AG04450 (cell line): ENCODE measurements around the gene MSH5. TPM values are rescaled to one million over a fixed set of nuclear protein-coding genes. Genes with fewer than 3 reads are reported as not detected.
"Not testable (repeated sequence)": the region's sequence is repeated elsewhere in the genome, so short reads cannot be mapped to it uniquely, and the experiment has no call there.

Experiments
- CTCF ChIA-PET: fragments of 300-600, 350-600 bp; formaldehyde crosslinking; extraction: SDS; loops from one replicate; lab custom pipeline; 2022; ENCODE audit warnings: antibody characterized with exemption, inconsistent platforms; lab: Charles Lee
- POLR2A ChIA-PET: fragments of 350-600 bp; formaldehyde crosslinking; extraction: SDS; loops from one replicate; lab custom pipeline; 2021; ENCODE audit warnings: antibody characterized with exemption, inconsistent platforms; lab: Yijun Ruan, JAX
- DNase-seq: peaks from one replicate; pipeline ENCODE4 v3.0.0-alpha.2; 2011; ENCODE audit warnings: low read depth, low spot score
- H3K27ac ChIP-seq: one replicate; pipeline ENCODE4 v1.5.1; 2012; ENCODE audit warnings: low read depth, low read length, control low read depth
- H3K27me3 ChIP-seq: one replicate; pipeline ENCODE4 v1.6.0; 2012; ENCODE audit warnings: low read length; ENCODE audit not compliant: control insufficient read depth, insufficient read depth
- H3K4me3 ChIP-seq: 2 replicates; pipeline ENCODE4 v1.5.1; 2011; ENCODE audit warnings: mild to moderate bottlenecking, low read depth, low read length, control low read depth
- H3K9me3 ChIP-seq: 2 replicates; pipeline ENCODE4 v1.5.1; 2012; ENCODE audit warnings: low read length; ENCODE audit not compliant: control insufficient read depth, insufficient read depth
- polyA plus RNA-seq: library from polyadenylated mRNA; depleted of rRNA; stranded (reverse); fragments of >200 nt; gene quantifications from 2 replicates; pipeline ENCODE4 v1.2.3, GENCODE V29; 2011
- TF ChIP-seq, protein P1 (sequence below): IDR thresholded peaks from 2 replicates; pipeline ENCODE4 v1.5.1; 2011; ENCODE audit warnings: low read depth, low read length, control low read depth, inconsistent platforms

The MSH5 gene
- polyA plus RNA-seq, 1 experiment: 6.4 TPM

DNA sequence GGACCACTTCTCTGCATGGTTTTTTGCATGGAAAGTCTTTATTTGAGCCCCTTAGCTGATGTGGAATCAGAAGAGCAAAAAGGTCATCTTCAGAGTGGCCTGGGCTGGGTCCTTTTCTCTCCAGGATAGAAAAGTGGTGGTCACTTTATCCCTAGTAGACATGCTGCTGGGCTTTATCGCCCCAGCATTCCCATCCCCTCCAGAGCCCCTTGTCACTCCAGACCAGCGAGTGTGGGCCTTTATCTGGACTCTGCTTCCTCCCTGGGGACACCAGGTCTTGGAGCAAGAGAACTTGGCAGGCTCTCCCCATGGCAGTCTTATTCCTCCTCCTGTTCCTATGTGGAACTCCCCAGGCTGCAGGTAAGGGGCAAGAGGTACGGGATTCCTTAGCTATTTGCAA is 33.2 kb upstream of the MSH5 start, which contains the start of gene LY6G6F:
TSS of gene LY6G6F (plus strand) at position 268 of the 400 bp plus-strand sequence. CDS start at position 309, 41 bp downstream.
- ChIA-PET CTCF (no interaction called here), POLR2A (no interaction called here)
- Histone ChIP-seq H3K9me3 (no peaks in the 10 kb centered on the region), H3K4me3 (no peak within 1 kb of the TSS), H3K27me3 (peaks cover 11% of the 10 kb centered on the region), H3K27ac (no peak within 1 kb of the TSS)
- TF ChIP-seq, protein P1, sequence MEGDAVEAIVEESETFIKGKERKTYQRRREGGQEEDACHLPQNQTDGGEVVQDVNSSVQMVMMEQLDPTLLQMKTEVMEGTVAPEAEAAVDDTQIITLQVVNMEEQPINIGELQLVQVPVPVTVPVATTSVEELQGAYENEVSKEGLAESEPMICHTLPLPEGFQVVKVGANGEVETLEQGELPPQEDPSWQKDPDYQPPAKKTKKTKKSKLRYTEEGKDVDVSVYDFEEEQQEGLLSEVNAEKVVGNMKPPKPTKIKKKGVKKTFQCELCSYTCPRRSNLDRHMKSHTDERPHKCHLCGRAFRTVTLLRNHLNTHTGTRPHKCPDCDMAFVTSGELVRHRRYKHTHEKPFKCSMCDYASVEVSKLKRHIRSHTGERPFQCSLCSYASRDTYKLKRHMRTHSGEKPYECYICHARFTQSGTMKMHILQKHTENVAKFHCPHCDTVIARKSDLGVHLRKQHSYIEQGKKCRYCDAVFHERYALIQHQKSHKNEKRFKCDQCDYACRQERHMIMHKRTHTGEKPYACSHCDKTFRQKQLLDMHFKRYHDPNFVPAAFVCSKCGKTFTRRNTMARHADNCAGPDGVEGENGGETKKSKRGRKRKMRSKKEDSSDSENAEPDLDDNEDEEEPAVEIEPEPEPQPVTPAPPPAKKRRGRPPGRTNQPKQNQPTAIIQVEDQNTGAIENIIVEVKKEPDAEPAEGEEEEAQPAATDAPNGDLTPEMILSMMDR: no peak
- no peak for DNase-seq

DNA sequence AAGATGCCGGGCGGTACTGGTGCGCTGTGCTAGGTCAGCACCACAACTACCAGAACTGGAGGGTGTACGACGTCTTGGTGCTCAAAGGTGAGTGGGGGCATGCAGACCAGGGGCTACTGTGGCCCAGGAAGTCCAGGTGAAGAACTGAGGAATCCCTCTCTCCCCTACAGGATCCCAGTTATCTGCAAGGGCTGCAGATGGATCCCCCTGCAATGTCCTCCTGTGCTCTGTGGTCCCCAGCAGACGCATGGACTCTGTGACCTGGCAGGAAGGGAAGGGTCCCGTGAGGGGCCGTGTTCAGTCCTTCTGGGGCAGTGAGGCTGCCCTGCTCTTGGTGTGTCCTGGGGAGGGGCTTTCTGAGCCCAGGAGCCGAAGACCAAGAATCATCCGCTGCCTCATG is 32.1 kb upstream of the MSH5 start:
- POLR2A ChIA-PET: no interaction called here
- Histone ChIP-seq H3K27me3 (peaks cover 19% of the 10 kb centered on the region), H3K27ac (no peak overlapping the region), H3K4me3 (no peak overlapping the region), H3K9me3 (no peaks in the 10 kb centered on the region)
- CTCF ChIA-PET: no interaction called here
- DNase-seq: no peak
- TF ChIP-seq, protein P1: no peak

DNA sequence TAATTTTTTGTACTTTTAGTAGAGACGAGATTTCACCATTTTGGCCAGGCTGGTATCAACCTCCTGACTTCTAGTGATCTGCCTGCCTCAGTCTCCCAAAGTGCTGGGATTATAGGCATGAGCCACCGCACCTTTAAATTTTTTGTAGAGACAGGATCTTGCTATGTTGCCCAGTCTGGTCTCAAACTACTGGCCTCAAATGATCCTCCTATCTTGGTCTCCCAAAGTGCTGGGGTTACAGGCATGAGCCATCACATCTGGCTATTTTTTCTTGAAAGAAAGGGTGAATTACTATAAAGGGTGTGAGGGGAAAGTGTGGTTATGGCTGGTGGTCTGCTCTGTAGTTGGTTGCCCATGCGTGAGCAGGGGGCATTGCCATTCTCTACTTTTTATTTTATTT is 31.6 kb upstream of the MSH5 start:
- peaks cover 19% of the 10 kb centered on the region for H3K27me3 ChIP-seq
- TF ChIP-seq, protein P1: no peak
- H3K27ac ChIP-seq: no peak overlapping the region
- POLR2A ChIA-PET: no interaction called here
- H3K4me3 ChIP-seq: no peak overlapping the region
- H3K9me3 ChIP-seq: no peaks in the 10 kb centered on the region
- no peak for DNase-seq
- CTCF ChIA-PET: no interaction called here

DNA sequence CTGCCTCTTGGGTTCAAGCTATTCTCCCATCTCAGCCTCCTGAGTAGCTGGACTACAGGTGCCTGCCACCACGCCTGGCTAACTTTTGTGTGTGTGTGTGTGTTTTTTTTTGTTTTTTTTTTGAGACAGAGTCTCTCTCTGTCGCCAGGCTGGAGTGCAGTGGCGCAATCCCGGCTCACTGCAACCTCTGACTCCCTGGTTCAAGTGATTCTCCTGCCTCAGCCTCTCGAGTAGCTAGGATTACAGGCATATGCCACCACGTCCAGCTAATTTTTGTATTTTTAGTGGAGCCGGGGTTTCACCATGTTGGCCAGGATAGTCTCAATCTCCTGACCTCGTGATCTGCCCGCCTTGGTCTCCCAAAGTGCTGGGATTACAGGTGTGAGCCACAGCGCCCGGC is 30.6 kb upstream of the MSH5 start:
- DNase-seq, H3K27ac ChIP-seq, H3K9me3 ChIP-seq, H3K4me3 ChIP-seq: not testable (repeated sequence)
- H3K27me3 ChIP-seq: peaks cover 23% of the 10 kb centered on the region
- POLR2A ChIA-PET: interaction anchor here (0.6 kb wide), 1 partner anchor 12 kb away, joined by 3 read pairs; the partner anchor contains the start of gene LY6G6C
- CTCF ChIA-PET: interaction anchor here (0.7 kb wide), 1 partner anchor 32 kb away, joined by 3 read pairs; no protein-coding TSS in a partner anchor

DNA sequence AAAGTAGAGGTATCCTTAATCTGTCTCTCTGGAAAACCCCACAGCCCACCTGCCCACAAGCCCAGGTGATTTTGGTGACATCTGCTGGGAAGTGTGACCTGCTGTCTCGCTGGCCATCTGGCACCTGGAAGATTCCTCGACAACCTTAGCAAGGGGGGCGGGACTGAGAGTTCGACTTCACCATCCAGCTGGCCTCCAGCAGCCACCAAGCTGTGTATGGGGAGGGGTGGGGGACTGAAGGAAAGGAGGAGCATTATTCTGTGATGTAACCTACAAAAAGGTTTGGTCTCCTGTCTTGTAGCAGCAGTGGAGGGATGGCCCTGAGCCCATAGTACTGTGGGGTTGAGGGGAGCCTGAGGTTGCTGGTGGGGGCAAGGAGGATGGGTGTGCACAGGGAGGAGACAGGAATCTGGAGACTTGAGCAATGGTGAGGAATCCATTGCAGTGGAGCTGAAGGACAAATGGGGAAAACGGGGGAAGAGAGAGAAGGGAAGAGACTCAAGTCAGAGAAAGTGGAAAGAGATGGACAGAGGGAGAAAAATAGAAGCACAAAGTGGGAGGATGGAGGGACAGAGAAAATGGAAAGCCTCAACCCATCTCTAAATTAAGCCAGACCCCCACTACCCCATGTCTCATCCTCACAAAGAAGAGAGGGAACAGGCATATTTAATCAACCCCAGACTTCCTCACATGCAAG is 29.1 kb upstream of the MSH5 start:
- CTCF ChIA-PET: interaction anchor here (0.7 to 1.0 kb wide), 2 partner anchors 19 to 269 kb away, joined by 4 to 5 read pairs; no protein-coding TSS in a partner anchor
- Histone ChIP-seq H3K27ac (no peak overlapping the region), H3K27me3 (peaks cover 31% of the 10 kb centered on the region), H3K9me3 (no peaks in the 10 kb centered on the region), H3K4me3 (no peak overlapping the region)
- DNase-seq: no peak
- POLR2A ChIA-PET: no interaction called here
- TF ChIP-seq, protein P1: no peak
